ENCODE results near the gene SYCE1.
"Not testable (repeated sequence)": the region's sequence is repeated elsewhere in the genome, so short reads cannot be mapped to it uniquely, and the experiment has no call there.

Gene SYCE1

GRCh38 chr10:133600657-133601056 lies 35.3 kb upstream of the SYCE1 start:
- no peak for TF ChIP-seq CTCF (IDR thresholded peaks at IDR 0.05; ENCODE audit: insufficient read depth, low read length, poor library complexity, severe bottlenecking)
- no peak overlapping the region for H3K4me3 ChIP-seq (replicated peaks; ENCODE audit: low read depth, low read length)
- no peaks in the 10 kb centered on the region for H3K27me3 ChIP-seq (replicated peaks; ENCODE audit: control insufficient read depth, insufficient read depth, low read length)
- no peak for DNase-seq (ENCODE audit: extremely low read depth, insufficient read length)
- H3K36me3 ChIP-seq (ENCODE audit: control insufficient read depth, insufficient read depth, low read length): no peaks in the 10 kb centered on the region

GRCh38 chr10:133599869-133600268 lies 34.5 kb upstream of the SYCE1 start:
- not testable (repeated sequence) for H3K36me3 ChIP-seq (ENCODE audit: control insufficient read depth, insufficient read depth, low read length); H3K27me3 ChIP-seq (replicated peaks; ENCODE audit: control insufficient read depth, insufficient read depth, low read length); DNase-seq (ENCODE audit: extremely low read depth, insufficient read length); H3K4me3 ChIP-seq (replicated peaks; ENCODE audit: low read depth, low read length)

GRCh38 chr10:133592716-133593115 lies 27.3 kb upstream of the SYCE1 start:
- no peak for TF ChIP-seq CTCF (IDR thresholded peaks at IDR 0.05; ENCODE audit: insufficient read depth, low read length, poor library complexity, severe bottlenecking)

GRCh38 chr10:133590970-133591359 lies 25.6 kb upstream of the SYCE1 start:
- DNase-seq (ENCODE audit: extremely low read depth, insufficient read length): no peak
- Histone ChIP-seq H3K27me3 (replicated peaks; ENCODE audit: control insufficient read depth, insufficient read depth, low read length) (no peaks in the 10 kb centered on the region; the same call in 1 of the 2 replicates), H3K36me3 (ENCODE audit: control insufficient read depth, insufficient read depth, low read length) (no peaks in the 10 kb centered on the region), H3K4me3 (replicated peaks; ENCODE audit: low read depth, low read length) (no peak overlapping the region)
- TF ChIP-seq CTCF (IDR thresholded peaks at IDR 0.05; ENCODE audit: insufficient read depth, low read length, poor library complexity, severe bottlenecking): no peak

More at GRCh38 chr10:133592716-133593115, 27.3 kb upstream of the SYCE1 start:
- Histone ChIP-seq H3K4me3 (replicated peaks; ENCODE audit: low read depth, low read length) (no peak overlapping the region), H3K27me3 (replicated peaks; ENCODE audit: control insufficient read depth, insufficient read depth, low read length) (no peaks in the 10 kb centered on the region; the same call in 1 of the 2 replicates), H3K36me3 (ENCODE audit: control insufficient read depth, insufficient read depth, low read length) (no peaks in the 10 kb centered on the region)
- no peak for DNase-seq (ENCODE audit: extremely low read depth, insufficient read length)

- DNase-seq (ENCODE audit: extremely low read depth, insufficient read length): no peak
- Histone ChIP-seq H3K36me3 (ENCODE audit: control insufficient read depth, insufficient read depth, low read length) (no peaks in the 10 kb centered on the region), H3K27me3 (replicated peaks; ENCODE audit: control insufficient read depth, insufficient read depth, low read length) (no peaks in the 10 kb centered on the region; the same call in 1 of the 2 replicates), H3K4me3 (replicated peaks; ENCODE audit: low read depth, low read length) (no peak overlapping the region)
- no peak for TF ChIP-seq CTCF (IDR thresholded peaks at IDR 0.05; ENCODE audit: insufficient read depth, low read length, poor library complexity, severe bottlenecking)
Observed at GRCh38 chr10:133590226-133590969, 25.0 kb upstream of the SYCE1 start.

GRCh38 chr10:133577037-133577436 lies 11.7 kb upstream of the SYCE1 start:
- DNase-seq (ENCODE audit: extremely low read depth, insufficient read length); H3K36me3 ChIP-seq (ENCODE audit: control insufficient read depth, insufficient read depth, low read length); H3K4me3 ChIP-seq (replicated peaks; ENCODE audit: low read depth, low read length); H3K27me3 ChIP-seq (replicated peaks; ENCODE audit: control insufficient read depth, insufficient read depth, low read length): not testable (repeated sequence)

- not testable (repeated sequence) for DNase-seq (ENCODE audit: extremely low read depth, insufficient read length)
Observed at GRCh38 chr10:133573460-133573859, 8.1 kb upstream of the SYCE1 start.

GRCh38 chr10:133572055-133572454 lies 6.7 kb upstream of the SYCE1 start:
- not testable (repeated sequence) for DNase-seq (ENCODE audit: extremely low read depth, insufficient read length); H3K36me3 ChIP-seq (ENCODE audit: control insufficient read depth, insufficient read depth, low read length); H3K4me3 ChIP-seq (replicated peaks; ENCODE audit: low read depth, low read length); H3K27me3 ChIP-seq (replicated peaks; ENCODE audit: control insufficient read depth, insufficient read depth, low read length)

More at GRCh38 chr10:133573460-133573859, 8.1 kb upstream of the SYCE1 start:
- not testable (repeated sequence) for H3K36me3 ChIP-seq (ENCODE audit: control insufficient read depth, insufficient read depth, low read length); H3K27me3 ChIP-seq (replicated peaks; ENCODE audit: control insufficient read depth, insufficient read depth, low read length); H3K4me3 ChIP-seq (replicated peaks; ENCODE audit: low read depth, low read length)

GRCh38 chr10:133569801-133570200 lies 4.4 kb upstream of the SYCE1 start:
- H3K27me3 ChIP-seq (replicated peaks; ENCODE audit: control insufficient read depth, insufficient read depth, low read length); DNase-seq (ENCODE audit: extremely low read depth, insufficient read length); H3K36me3 ChIP-seq (ENCODE audit: control insufficient read depth, insufficient read depth, low read length); H3K4me3 ChIP-seq (replicated peaks; ENCODE audit: low read depth, low read length): not testable (repeated sequence)

GRCh38 chr10:133568831-133569527 lies 3.6 kb upstream of the SYCE1 start:
- H3K36me3 ChIP-seq (ENCODE audit: control insufficient read depth, insufficient read depth, low read length); H3K4me3 ChIP-seq (replicated peaks; ENCODE audit: low read depth, low read length); DNase-seq (ENCODE audit: extremely low read depth, insufficient read length); H3K27me3 ChIP-seq (replicated peaks; ENCODE audit: control insufficient read depth, insufficient read depth, low read length): not testable (repeated sequence)

All from GM06990 (cell line).